H1 (cell line): ENCODE results near the gene SIGLEC10. TPM values are rescaled to one million over a fixed set of nuclear protein-coding genes. Genes with fewer than 3 reads are reported as not detected.

ENCODE experiments used
- CTCF ChIA-PET: fragments of 300-600 bp; sonication (Branson Sonifier 250); formaldehyde crosslinking; loops from one replicate; lab custom pipeline; 2021; ENCODE audit not compliant: partially characterized antibody; lab: Charles Lee
- POLR2A ChIA-PET: fragments of 300-600 bp; sonication (Branson Sonifier 250); formaldehyde crosslinking; loops from one replicate; lab custom pipeline; 2021; ENCODE audit warnings: inconsistent platforms; ENCODE audit not compliant: partially characterized antibody; lab: Charles Lee
- DNase-seq, 2 experiments: peaks; one replicate each; pipeline versions ENCODE4 v3.0.0 to v3.0.0-alpha.2; 2010 to 2022; ENCODE audit warnings: low spot score in 2 of 2, low read depth in 1 of 2, mixed read lengths in 1 of 2
- FAIRE-seq: peaks from 2 replicates; lab custom pipeline; 2011; peaks lifted over from hg19 to GRCh38; lab: Jason Lieb, UNC
- H2AFZ ChIP-seq: 2 replicates; pipeline ENCODE4 v1.8.1; 2012; ENCODE audit warnings: low read length, inconsistent platforms
- H2AK5ac ChIP-seq: 2 replicates; pipeline ENCODE4 v1.6.1; 2013; ENCODE audit warnings: low read depth, low read length
- H2BK120ac ChIP-seq: replicated peaks from 2 replicates; pipeline ENCODE3; 2013; ENCODE audit warnings: low read depth, low read length, inconsistent platforms
- H2BK12ac ChIP-seq: 2 replicates; pipeline ENCODE4 v1.6.1; 2013; ENCODE audit warnings: low read depth, low read length
- H2BK15ac ChIP-seq: 2 replicates; pipeline ENCODE4 v1.6.1; 2013; ENCODE audit warnings: low read length
- H2BK20ac ChIP-seq: 2 replicates; pipeline ENCODE4 v1.6.1; 2013; ENCODE audit warnings: low read length
- H2BK5ac ChIP-seq: 2 replicates; pipeline ENCODE4 v1.6.1; 2013; ENCODE audit warnings: low read depth, low read length
- H3K14ac ChIP-seq: 2 replicates; pipeline ENCODE4 v1.6.1; 2013; ENCODE audit warnings: inconsistent platforms; ENCODE audit not compliant: insufficient read length
- H3K18ac ChIP-seq: 2 replicates; pipeline ENCODE4 v1.6.1; 2013; ENCODE audit warnings: low read length; ENCODE audit errors: extremely low read depth
- H3K23ac ChIP-seq: 2 replicates; pipeline ENCODE4 v1.6.1; 2013; ENCODE audit warnings: inconsistent platforms; ENCODE audit not compliant: insufficient read length
- H3K23me2 ChIP-seq: 2 replicates; pipeline ENCODE4 v1.6.1; 2013; ENCODE audit warnings: low read depth, low read length
- H3K27ac ChIP-seq: 2 replicates; pipeline ENCODE4 v1.6.1; 2011; ENCODE audit warnings: low read depth, low read length, inconsistent platforms
- H3K27me3 ChIP-seq, 4 experiments: replicated peaks in 1 of 4; 1 replicate in 1 of 4; 2 replicates in 3 of 4; pipeline versions ENCODE4 v1.6.1 to v1.8.1; 2011 to 2013; ENCODE audit warnings: low read length in 3 of 4, mild to moderate bottlenecking in 3 of 4, inconsistent platforms in 2 of 4, mixed read lengths in 2 of 4, moderate library complexity in 1 of 4; ENCODE audit not compliant: control insufficient read depth in 3 of 4, insufficient read depth in 3 of 4; ENCODE audit errors: extremely low read depth in 1 of 4
- H3K36me3 ChIP-seq, 4 experiments: 2 replicates each; pipeline versions ENCODE4 v1.6.1 to v1.8.1; 2011 to 2013; ENCODE audit warnings: mild to moderate bottlenecking in 4 of 4, low read length in 3 of 4, moderate library complexity in 2 of 4, control low read depth in 1 of 4, inconsistent platforms in 1 of 4; ENCODE audit not compliant: insufficient read depth in 4 of 4, control insufficient read depth in 2 of 4
- H3K4ac ChIP-seq: replicated peaks from 2 replicates; pipeline ENCODE3; 2013; ENCODE audit warnings: low read length, low read depth, mixed read lengths, inconsistent platforms; ENCODE audit not compliant: insufficient read length
- H3K4me1 ChIP-seq, 4 experiments: replicated peaks in 1 of 4; 1 replicate in 1 of 4; 2 replicates in 3 of 4; pipeline versions ENCODE4 v1.6.1 to v1.8.1; 2011 to 2013; ENCODE audit warnings: low read length in 3 of 4, inconsistent platforms in 2 of 4, mixed read lengths in 1 of 4; ENCODE audit not compliant: insufficient read depth in 4 of 4, control insufficient read depth in 3 of 4
- H3K4me2 ChIP-seq, 2 experiments: 2 replicates each; pipeline versions ENCODE4 v1.6.1 to v1.8.1; 2011 to 2013; ENCODE audit warnings: low read depth in 2 of 2, low read length in 2 of 2, control low read depth in 1 of 2, inconsistent platforms in 1 of 2, mild to moderate bottlenecking in 1 of 2; ENCODE audit not compliant: insufficient read depth in 1 of 2
- H3K4me3 ChIP-seq, 4 experiments: fragments of 200-600, 300-600 bp in 1 of 4; sonication (generic), shearing (Covaris generic), sonication (Bioruptor Twin) in 1 of 4; 2 replicates each; pipeline versions ENCODE4 v1.5.1 to v1.8.1; 2011 to 2016; ENCODE audit warnings: low read length in 4 of 4, low read depth in 3 of 4, control low read depth in 2 of 4, inconsistent platforms in 2 of 4, mild to moderate bottlenecking in 2 of 4, mixed read lengths in 1 of 4, moderate library complexity in 1 of 4; ENCODE audit not compliant: insufficient read depth in 2 of 4; ENCODE audit errors: extremely low read depth in 1 of 4
- H3K56ac ChIP-seq: replicated peaks from 2 replicates; pipeline ENCODE3; 2013; ENCODE audit warnings: low read depth, mild to moderate bottlenecking, mixed read lengths, low read length, inconsistent platforms; ENCODE audit not compliant: insufficient read length
- H3K79me1 ChIP-seq: 2 replicates; pipeline ENCODE4 v1.6.1; 2013; ENCODE audit warnings: low read depth, low read length, control low read depth
- H3K79me2 ChIP-seq, 2 experiments: 2 replicates each; pipeline versions ENCODE4 v1.6.1 to v1.8.1; 2012 to 2013; ENCODE audit warnings: low read length in 2 of 2, mild to moderate bottlenecking in 2 of 2, inconsistent platforms in 1 of 2; ENCODE audit not compliant: insufficient read depth in 2 of 2, control insufficient read depth in 1 of 2
- H3K9ac ChIP-seq, 4 experiments: replicated peaks in 1 of 4; 1 replicate in 1 of 4; 2 replicates in 3 of 4; pipeline versions ENCODE4 v1.6.1 to v1.8.1; 2011 to 2013; ENCODE audit warnings: low read depth in 3 of 4, low read length in 3 of 4, control low read depth in 2 of 4, mild to moderate bottlenecking in 2 of 4, moderate library complexity in 2 of 4, inconsistent platforms in 1 of 4; ENCODE audit errors: extremely low read depth in 1 of 4
- H3K9me3 ChIP-seq, 2 experiments: 2 replicates each; pipeline versions ENCODE4 v1.6.1 to v1.8.1; 2012 to 2013; ENCODE audit warnings: mild to moderate bottlenecking in 2 of 2, moderate library complexity in 2 of 2, control low read depth in 1 of 2, inconsistent platforms in 1 of 2, low read depth in 1 of 2, low read length in 1 of 2, mixed read lengths in 1 of 2; ENCODE audit not compliant: insufficient read depth in 2 of 2
- H4K20me1 ChIP-seq, 2 experiments: replicated peaks in 1 of 2; 2 replicates each; pipeline versions ENCODE3 to v1.8.1; 2011 to 2013; ENCODE audit warnings: inconsistent platforms in 2 of 2, low read length in 2 of 2, mild to moderate bottlenecking in 1 of 2; ENCODE audit not compliant: insufficient read depth in 2 of 2, control insufficient read depth in 1 of 2
- H4K5ac ChIP-seq: 2 replicates; pipeline ENCODE4 v1.6.1; 2013; ENCODE audit warnings: low read length, low read depth, mixed read lengths, inconsistent platforms; ENCODE audit not compliant: insufficient read length
- H4K8ac ChIP-seq: 2 replicates; pipeline ENCODE4 v1.8.0; 2013; ENCODE audit warnings: mild to moderate bottlenecking, moderate library complexity, low read length, inconsistent platforms; ENCODE audit not compliant: insufficient read depth; ENCODE audit errors: extremely low read depth
- H4K91ac ChIP-seq: replicated peaks from 2 replicates; pipeline ENCODE3; 2013; ENCODE audit warnings: low read length, mixed read lengths, inconsistent platforms; ENCODE audit not compliant: insufficient read length
- CEBPB ChIP-seq: IDR thresholded peaks from 2 replicates; pipeline ENCODE4 v1.6.1; 2012; ENCODE audit warnings: low read depth, low read length
- CHD1 ChIP-seq: IDR thresholded peaks from 2 replicates; pipeline ENCODE4 v1.6.1; 2012; ENCODE audit warnings: low read depth, low read length, improper control_type of control experiment
- FOSL1 ChIP-seq: IDR thresholded peaks from 2 replicates; pipeline ENCODE4 v1.6.1; 2011; ENCODE audit warnings: mild to moderate bottlenecking, low read depth, low read length, moderate library complexity; ENCODE audit not compliant: insufficient read depth
- RFX5 ChIP-seq: IDR thresholded peaks from 2 replicates; pipeline ENCODE4 v1.6.1; 2011; ENCODE audit warnings: low read depth, low read length, improper control_type of control experiment, borderline replicate concordance
- SP2 ChIP-seq: IDR thresholded peaks from 2 replicates; pipeline ENCODE4 v1.6.1; 2012; ENCODE audit warnings: mild to moderate bottlenecking, low read length, inconsistent platforms
- TAF7 ChIP-seq: optimal IDR thresholded peaks from 2 replicates; pipeline ENCODE3; 2011; ENCODE audit warnings: low read depth, mild to moderate bottlenecking, inconsistent platforms, low read length, moderate library complexity, borderline replicate concordance
- WGBS, 2 experiments: shearing (Covaris generic) in 1 of 2; methylation state at CpG; one replicate each; pipeline versions ENCODE4 v1.1.6 to v1.1.7; 2013 to 2015; ENCODE audit warnings: low lambda C conversion rate in 2 of 2, mixed read lengths in 2 of 2, inconsistent platforms in 1 of 2, low coverage in 1 of 2, missing lambda C conversion rate in 1 of 2; ENCODE audit not compliant: insufficient replicate concordance in 2 of 2, insufficient coverage in 1 of 2, insufficient read length in 1 of 2; ENCODE audit errors: extremely low coverage in 1 of 2, missing lambda C conversion rate in 1 of 2; 5-methylcytosine and 5-hydroxymethylcytosine counted together
- polyA plus RNA-seq, 7 experiments: library from polyadenylated mRNA; depleted of rRNA in 3 of 7; stranded (reverse) in 5 of 7; unstranded in 2 of 7; fragments of >200 nt in 5 of 7; fragments of 200-250 nt in 2 of 7; gene quantifications; 1 replicate in 5 of 7; 2 replicates in 1 of 7; 4 replicates in 1 of 7; pipeline versions ENCODE4 v1.2.1 to v1.2.3, GENCODE V29; 2011 to 2013; ENCODE audit warnings: missing spikeins in 2 of 7, mixed read lengths in 2 of 7
- total RNA-seq: library from RNA; stranded (reverse); fragmentation: NEBNext Ultra II Directional; extraction: Animal tissue kit (Norgen Biotek cat#: 25700); gene quantifications from 2 replicates; pipeline ENCODE4 v1.2.1, GENCODE V29; 2021

SIGLEC10 gene
- total and polyA plus RNA-seq, 2 of the 8 experiments (the other 6 are each of a cell fraction or from before 2014, with no cell fraction given): 0.06 TPM; not detected in 1

GRCh38 chr19:51382004-51382403, 35.4 kb downstream of the SIGLEC10 start:
- H2BK120ac ChIP-seq: no peak overlapping the region
- H3K9ac ChIP-seq: no peak overlapping the region
- POLR2A ChIA-PET: interaction anchor here (1.0 to 2.3 kb wide), 2 partner anchors 10 to 12 kb away, joined by 3 to 5 read pairs; partner anchors contain the start of gene NKG7
- H3K4me1 ChIP-seq: no peaks in the 10 kb centered on the region
- H3K36me3 ChIP-seq: no peaks in the 10 kb centered on the region
- no peaks in the 10 kb centered on the region for H3K27me3 ChIP-seq
- H3K27ac ChIP-seq: no peak overlapping the region
- CTCF ChIA-PET: interaction anchor here (0.9 to 1.0 kb wide), 3 partner anchors 15 to 69 kb away, joined by 3 read pairs; no protein-coding TSS in a partner anchor
- H2AK5ac ChIP-seq: no peak overlapping the region
- H4K5ac ChIP-seq: no peak overlapping the region
- no peak overlapping the region for H3K4ac ChIP-seq
- H3K23me2 ChIP-seq: no peaks in the 10 kb centered on the region
- 83 to 92% methylated on average over 1 to 2 of the region's 4 CpGs for WGBS, 2 experiments
- no peak overlapping the region for H4K91ac ChIP-seq
- no peak overlapping the region for H3K23ac ChIP-seq
- no peak overlapping the region for H2BK12ac ChIP-seq
- no peaks in the 10 kb centered on the region for H3K79me2 ChIP-seq
- no peak overlapping the region for H3K14ac ChIP-seq
- no peak overlapping the region for H2BK15ac ChIP-seq
- H2BK20ac ChIP-seq: no peak overlapping the region
- H3K4me3 ChIP-seq: no peak overlapping the region
- H3K9me3 ChIP-seq: peaks cover 7 to 16% of the 10 kb centered on the region in 2 experiments
- no peaks in the 10 kb centered on the region for H3K79me1 ChIP-seq
- no peaks in the 10 kb centered on the region for H4K20me1 ChIP-seq
- no peak overlapping the region for H3K56ac ChIP-seq
- FAIRE-seq: no peak
- DNase-seq: no peak
- no peak for TF ChIP-seq CEBPB
- TF ChIP-seq TAF7: no peak
- no peak for TF ChIP-seq CHD1
- TF ChIP-seq FOSL1: no peak
- TF ChIP-seq SP2: no peak
- TF ChIP-seq RFX5: no peak
- no peak overlapping the region for H2BK5ac ChIP-seq
- no peak overlapping the region for H3K18ac ChIP-seq
- H2AFZ ChIP-seq: no peak overlapping the region
- no peak overlapping the region for H4K8ac ChIP-seq
- no peak overlapping the region for H3K4me2 ChIP-seq
